Glutamatergic neuron (in vitro differentiated cells): ENCODE results near the gene SS18L1. TPM values are rescaled to one million over a fixed set of nuclear protein-coding genes. Genes with fewer than 3 reads are reported as not detected.
"Not testable (repeated sequence)": the region's sequence is repeated elsewhere in the genome, so short reads cannot be mapped to it uniquely, and the experiment has no call there.

Source experiments
- DNase-seq: peaks from one replicate; pipeline ENCODE4 v3.0.0; 2022
- H3K27ac Mint-ChIP-seq: one replicate; pipeline ENCODE4 v1.8.0; 2020; ENCODE audit warnings: mild to moderate bottlenecking, mixed read lengths, inconsistent platforms; ENCODE audit not compliant: unreplicated experiment
- H3K27me3 Mint-ChIP-seq: one replicate; pipeline ENCODE4 v1.8.0; 2020; ENCODE audit warnings: mild to moderate bottlenecking, moderate library complexity, mixed read lengths, inconsistent platforms; ENCODE audit not compliant: unreplicated experiment
- H3K36me3 Mint-ChIP-seq: one replicate; pipeline ENCODE4 v1.8.0; 2020; ENCODE audit warnings: mild to moderate bottlenecking, mixed read lengths, inconsistent platforms; ENCODE audit not compliant: unreplicated experiment
- H3K4me1 Mint-ChIP-seq: one replicate; pipeline ENCODE4 v1.8.0; 2020; ENCODE audit warnings: mild to moderate bottlenecking, low read depth, mixed read lengths, inconsistent platforms; ENCODE audit not compliant: unreplicated experiment
- H3K4me3 Mint-ChIP-seq: one replicate; pipeline ENCODE4 v1.8.0; 2020; ENCODE audit warnings: mild to moderate bottlenecking, mixed read lengths, inconsistent platforms; ENCODE audit not compliant: unreplicated experiment
- H3K9me3 Mint-ChIP-seq: one replicate; pipeline ENCODE4 v1.8.0; 2020; ENCODE audit warnings: mild to moderate bottlenecking, moderate library complexity, mixed read lengths, inconsistent platforms; ENCODE audit not compliant: unreplicated experiment
- total RNA-seq: library from RNA; stranded (reverse); fragmentation: NEBNext Ultra II Directional; extraction: Animal tissue kit (Norgen Biotek cat#: 25700); gene quantifications from one replicate; pipeline ENCODE4 v1.2.1, GENCODE V29; 2021; ENCODE audit not compliant: unreplicated experiment
- TF ChIP-seq, protein P1 (sequence below): fragments of 200-600 bp; sonication (generic); IDR thresholded peaks from one replicate; pipeline ENCODE4 v1.5.0; 2021; ENCODE audit not compliant: partially characterized antibody, unreplicated experiment

Gene SS18L1
- total RNA-seq, 1 donor from 2014 or later = 50.4 TPM

- DNase-seq = no peak
- H3K36me3 Mint-ChIP-seq = peaks cover 10% of the 10 kb centered on the region
- no peak overlapping the region for H3K4me3 Mint-ChIP-seq
- H3K4me1 Mint-ChIP-seq = no peaks in the 10 kb centered on the region
- peaks cover 13% of the 10 kb centered on the region for H3K9me3 Mint-ChIP-seq
- TF ChIP-seq, protein P1, sequence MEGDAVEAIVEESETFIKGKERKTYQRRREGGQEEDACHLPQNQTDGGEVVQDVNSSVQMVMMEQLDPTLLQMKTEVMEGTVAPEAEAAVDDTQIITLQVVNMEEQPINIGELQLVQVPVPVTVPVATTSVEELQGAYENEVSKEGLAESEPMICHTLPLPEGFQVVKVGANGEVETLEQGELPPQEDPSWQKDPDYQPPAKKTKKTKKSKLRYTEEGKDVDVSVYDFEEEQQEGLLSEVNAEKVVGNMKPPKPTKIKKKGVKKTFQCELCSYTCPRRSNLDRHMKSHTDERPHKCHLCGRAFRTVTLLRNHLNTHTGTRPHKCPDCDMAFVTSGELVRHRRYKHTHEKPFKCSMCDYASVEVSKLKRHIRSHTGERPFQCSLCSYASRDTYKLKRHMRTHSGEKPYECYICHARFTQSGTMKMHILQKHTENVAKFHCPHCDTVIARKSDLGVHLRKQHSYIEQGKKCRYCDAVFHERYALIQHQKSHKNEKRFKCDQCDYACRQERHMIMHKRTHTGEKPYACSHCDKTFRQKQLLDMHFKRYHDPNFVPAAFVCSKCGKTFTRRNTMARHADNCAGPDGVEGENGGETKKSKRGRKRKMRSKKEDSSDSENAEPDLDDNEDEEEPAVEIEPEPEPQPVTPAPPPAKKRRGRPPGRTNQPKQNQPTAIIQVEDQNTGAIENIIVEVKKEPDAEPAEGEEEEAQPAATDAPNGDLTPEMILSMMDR = no peak
- peaks cover 3% of the 10 kb centered on the region for H3K27me3 Mint-ChIP-seq
- no peak overlapping the region for H3K27ac Mint-ChIP-seq
Observed at GRCh38 chr20:62112368-62112767, 31.2 kb upstream of the SS18L1 start.

- no peak overlapping the region for H3K27ac Mint-ChIP-seq
- no peak overlapping the region for H3K4me3 Mint-ChIP-seq
- no peaks in the 10 kb centered on the region for H3K27me3 Mint-ChIP-seq
- TF ChIP-seq, protein P1 = no peak
- H3K9me3 Mint-ChIP-seq = peaks cover 7% of the 10 kb centered on the region
- H3K4me1 Mint-ChIP-seq = no peaks in the 10 kb centered on the region
- H3K36me3 Mint-ChIP-seq = no peaks in the 10 kb centered on the region
- no peak for DNase-seq
Observed at GRCh38 chr20:62114894-62115293, 28.7 kb upstream of the SS18L1 start.

GRCh38 chr20:62115800-62116407 is 27.7 kb upstream of the SS18L1 start:
- H3K9me3 Mint-ChIP-seq, H3K36me3 Mint-ChIP-seq, H3K4me3 Mint-ChIP-seq, H3K4me1 Mint-ChIP-seq, DNase-seq, H3K27ac Mint-ChIP-seq, H3K27me3 Mint-ChIP-seq: not testable (repeated sequence)

DNA sequence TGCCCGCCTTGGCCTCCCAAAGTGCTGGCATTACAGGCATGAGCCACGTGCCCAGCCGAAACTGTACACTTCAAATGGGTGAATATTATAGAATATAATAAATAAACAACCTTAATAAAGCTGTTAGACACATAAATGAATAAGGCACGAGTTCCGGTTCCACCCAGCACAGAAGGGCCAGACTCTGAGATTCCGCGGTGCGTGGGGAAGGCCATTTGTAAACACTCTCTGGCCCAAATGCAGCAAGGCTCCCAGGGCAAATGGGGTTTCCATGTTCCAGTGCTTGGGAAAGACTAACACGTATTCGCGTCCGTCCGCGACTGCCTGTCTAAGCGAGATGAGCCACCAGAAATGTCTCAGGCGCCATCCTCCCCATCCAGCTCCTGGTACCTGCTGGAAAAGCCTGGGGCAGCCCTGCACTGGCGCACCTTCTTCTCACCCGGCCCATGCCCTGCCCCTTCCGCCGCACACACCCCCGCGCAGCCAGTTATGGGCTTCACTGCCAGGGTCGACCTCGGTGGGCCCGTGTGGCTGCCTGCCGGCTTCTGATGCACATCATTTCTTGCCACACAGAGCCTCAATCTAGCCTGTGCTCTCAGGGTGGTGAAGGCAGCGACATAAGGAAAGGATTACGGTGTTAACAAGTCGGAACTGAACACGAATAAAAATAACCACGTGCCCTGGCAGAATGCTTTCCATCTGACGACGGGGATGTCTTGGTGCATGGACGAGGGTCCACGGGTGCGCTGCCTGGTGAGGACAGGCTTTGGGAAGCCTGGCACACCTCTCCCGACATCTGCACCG is 26.8 kb upstream of the SS18L1 start:
- Mint-ChIP-seq H3K36me3 (no peaks in the 10 kb centered on the region), H3K4me3 (no peak overlapping the region), H3K27ac (no peak overlapping the region), H3K9me3 (peaks cover 7% of the 10 kb centered on the region), H3K27me3 (peaks cover 2% of the 10 kb centered on the region), H3K4me1 (no peaks in the 10 kb centered on the region)
- TF ChIP-seq, protein P1 = no peak
- DNase-seq = no peak

- DNase-seq = no peak
- H3K4me3 Mint-ChIP-seq = no peak overlapping the region
- H3K27ac Mint-ChIP-seq = no peak overlapping the region
- H3K4me1 Mint-ChIP-seq = no peaks in the 10 kb centered on the region
- TF ChIP-seq, protein P1 = no peak
- no peaks in the 10 kb centered on the region for H3K36me3 Mint-ChIP-seq
- H3K27me3 Mint-ChIP-seq = peaks cover 2% of the 10 kb centered on the region
- peaks cover 7% of the 10 kb centered on the region for H3K9me3 Mint-ChIP-seq
Observed at GRCh38 chr20:62117362-62117646, 26.3 kb upstream of the SS18L1 start.
